AG09309 (cell line): ENCODE data around the gene COL13A1.

Experiments used
- DNase-seq: peaks from one replicate; pipeline ENCODE4 v3.0.0-alpha.2; 2010; ENCODE audit warnings: low read depth
- H3K4me3 ChIP-seq: 2 replicates; pipeline ENCODE4 v1.5.1; 2011; ENCODE audit warnings: mild to moderate bottlenecking, low read depth, low read length, moderate library complexity; ENCODE audit not compliant: control insufficient read depth
- TF ChIP-seq, protein P1 (sequence below): IDR thresholded peaks from 2 replicates; pipeline ENCODE4 v1.5.1; 2011; ENCODE audit warnings: mild to moderate bottlenecking, low read depth, low read length, inconsistent platforms; ENCODE audit not compliant: insufficient read depth, control insufficient read depth; ENCODE audit errors: missing control alignments

The COL13A1 gene

DNA sequence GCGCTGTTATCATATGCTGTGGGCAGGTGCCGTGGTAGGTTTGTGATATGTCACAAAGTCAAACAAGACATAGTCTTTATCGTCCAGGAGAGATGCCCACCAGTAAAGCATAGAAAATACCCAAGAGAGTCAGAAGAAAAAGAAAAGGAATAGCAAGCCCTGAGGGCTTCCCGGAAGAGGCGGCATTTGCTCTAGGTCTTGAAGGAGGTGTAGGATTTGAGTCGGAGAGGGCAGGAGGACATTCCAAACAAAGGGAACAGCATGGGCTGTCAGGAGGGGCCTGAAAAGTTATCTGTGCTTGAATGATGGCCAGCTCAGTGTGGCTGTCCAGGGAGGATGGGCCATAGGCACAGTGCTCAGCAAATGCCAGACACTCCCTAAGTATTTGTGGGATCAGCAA lies 42.2 kb downstream of the COL13A1 start:
- DNase-seq: no peak
- TF ChIP-seq, protein P1, sequence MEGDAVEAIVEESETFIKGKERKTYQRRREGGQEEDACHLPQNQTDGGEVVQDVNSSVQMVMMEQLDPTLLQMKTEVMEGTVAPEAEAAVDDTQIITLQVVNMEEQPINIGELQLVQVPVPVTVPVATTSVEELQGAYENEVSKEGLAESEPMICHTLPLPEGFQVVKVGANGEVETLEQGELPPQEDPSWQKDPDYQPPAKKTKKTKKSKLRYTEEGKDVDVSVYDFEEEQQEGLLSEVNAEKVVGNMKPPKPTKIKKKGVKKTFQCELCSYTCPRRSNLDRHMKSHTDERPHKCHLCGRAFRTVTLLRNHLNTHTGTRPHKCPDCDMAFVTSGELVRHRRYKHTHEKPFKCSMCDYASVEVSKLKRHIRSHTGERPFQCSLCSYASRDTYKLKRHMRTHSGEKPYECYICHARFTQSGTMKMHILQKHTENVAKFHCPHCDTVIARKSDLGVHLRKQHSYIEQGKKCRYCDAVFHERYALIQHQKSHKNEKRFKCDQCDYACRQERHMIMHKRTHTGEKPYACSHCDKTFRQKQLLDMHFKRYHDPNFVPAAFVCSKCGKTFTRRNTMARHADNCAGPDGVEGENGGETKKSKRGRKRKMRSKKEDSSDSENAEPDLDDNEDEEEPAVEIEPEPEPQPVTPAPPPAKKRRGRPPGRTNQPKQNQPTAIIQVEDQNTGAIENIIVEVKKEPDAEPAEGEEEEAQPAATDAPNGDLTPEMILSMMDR: no peak
- no peak overlapping the region for H3K4me3 ChIP-seq

DNA sequence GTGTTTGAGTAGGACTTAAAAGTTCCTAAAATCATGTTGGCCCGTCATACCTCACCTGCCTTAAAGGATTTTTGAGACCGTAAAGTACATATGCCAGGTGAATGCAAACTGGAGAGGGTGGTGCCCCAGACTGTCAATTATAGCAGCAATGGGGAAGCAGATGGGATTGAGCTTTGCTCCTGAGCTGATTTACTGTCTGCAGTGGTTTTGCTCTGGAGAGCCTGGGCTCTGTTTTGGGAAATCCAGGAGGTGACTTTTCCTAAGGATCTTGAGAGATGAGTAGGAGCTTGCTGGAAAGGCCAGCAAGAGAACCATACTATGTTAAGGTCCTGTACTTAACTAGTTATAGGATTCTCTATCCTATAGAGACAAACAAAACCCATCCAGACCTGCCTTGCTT lies 43.0 kb downstream of the COL13A1 start:
- TF ChIP-seq, protein P1: no peak
- H3K4me3 ChIP-seq: no peak overlapping the region
- no peak for DNase-seq

DNA sequence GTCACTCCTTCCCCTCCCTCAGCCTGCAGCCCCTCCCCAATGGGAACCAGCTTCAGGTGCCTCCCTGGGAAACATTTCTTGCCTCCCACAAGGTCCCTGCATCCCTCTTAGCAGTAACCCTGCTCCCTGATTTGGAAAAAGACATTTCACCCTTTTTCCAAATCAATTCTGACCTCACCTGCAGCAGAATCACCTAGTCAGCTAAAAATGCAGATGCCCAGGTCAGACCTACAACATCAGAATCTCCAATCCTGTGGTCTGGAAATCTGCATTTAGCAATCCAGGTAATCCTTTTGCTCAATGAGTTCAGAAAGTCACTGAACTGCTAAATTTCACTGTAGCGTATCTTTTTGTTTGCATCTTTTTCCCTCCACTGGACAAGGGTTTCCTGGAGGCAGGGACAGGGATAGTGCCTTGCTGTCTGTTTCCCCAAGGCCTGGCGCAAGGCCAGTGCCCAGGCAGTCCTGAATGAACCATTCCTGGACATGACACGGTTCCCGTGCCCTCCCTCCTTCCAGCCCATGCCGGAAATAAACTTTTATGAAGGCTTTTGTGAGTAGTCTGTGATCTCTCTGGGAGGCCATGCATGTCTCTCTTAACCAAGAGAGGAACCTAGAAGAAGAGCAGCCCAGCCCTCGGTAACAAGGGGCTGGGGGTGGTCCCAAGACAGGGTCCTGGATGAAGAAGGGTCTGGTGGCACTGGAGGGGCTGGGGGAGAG lies 44.0 kb downstream of the COL13A1 start:
- TF ChIP-seq, protein P1: no peak
- no peak overlapping the region for H3K4me3 ChIP-seq
- no peak for DNase-seq

DNA sequence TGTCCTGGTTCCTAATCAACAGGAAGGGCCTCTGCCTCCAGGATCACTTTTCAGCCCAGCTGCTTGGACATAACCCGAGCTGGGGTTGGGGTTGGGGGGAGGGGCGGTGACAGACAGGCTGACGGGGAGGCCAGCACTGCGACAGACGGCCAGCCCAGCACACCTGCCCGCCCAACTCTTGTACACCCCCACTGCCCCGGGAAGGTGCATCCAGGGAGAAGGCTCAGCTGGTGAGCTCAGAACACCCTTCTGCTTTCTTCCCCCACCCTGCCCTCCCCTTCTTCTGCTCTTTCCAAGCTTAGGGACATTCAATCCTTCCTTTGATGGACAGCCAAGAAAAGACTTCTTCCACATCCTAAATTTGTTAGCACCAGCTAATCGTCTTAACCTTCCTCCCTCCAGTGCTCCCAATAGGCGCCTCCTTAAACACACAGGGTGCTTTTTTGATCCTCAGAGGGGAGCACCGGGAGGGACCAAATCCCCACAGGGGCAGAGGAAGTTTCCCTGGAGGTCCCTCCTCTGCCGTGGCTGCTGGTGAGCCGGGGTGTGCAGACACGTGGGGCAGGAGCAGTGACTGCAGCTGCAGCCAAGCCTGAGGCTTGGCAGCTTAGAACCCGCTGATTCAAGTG lies 44.7 kb downstream of the COL13A1 start:
- TF ChIP-seq, protein P1: no peak
- no peak for DNase-seq
- no peak overlapping the region for H3K4me3 ChIP-seq

DNA sequence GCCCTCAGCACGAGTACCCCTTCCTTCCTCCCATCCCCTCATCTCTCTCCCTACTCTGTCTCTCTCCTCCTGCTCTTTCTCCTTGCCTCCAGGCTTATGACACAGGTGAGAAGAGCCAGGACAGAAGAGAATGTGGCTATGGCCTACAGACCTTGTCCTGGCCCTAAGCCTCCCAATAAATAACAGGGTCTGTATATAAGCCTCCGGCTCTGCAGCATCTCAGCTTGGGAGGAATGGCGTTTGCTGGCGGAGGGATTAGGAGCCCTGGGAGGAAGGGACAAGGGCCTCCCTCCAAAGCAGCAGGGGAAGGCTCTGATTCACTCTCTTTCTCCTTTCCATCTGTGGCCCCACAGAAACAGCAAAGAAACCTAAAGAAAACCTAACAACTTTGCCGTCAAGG lies 45.8 kb downstream of the COL13A1 start:
- TF ChIP-seq, protein P1: no peak
- no peak overlapping the region for H3K4me3 ChIP-seq
- DNase-seq: no peak

DNA sequence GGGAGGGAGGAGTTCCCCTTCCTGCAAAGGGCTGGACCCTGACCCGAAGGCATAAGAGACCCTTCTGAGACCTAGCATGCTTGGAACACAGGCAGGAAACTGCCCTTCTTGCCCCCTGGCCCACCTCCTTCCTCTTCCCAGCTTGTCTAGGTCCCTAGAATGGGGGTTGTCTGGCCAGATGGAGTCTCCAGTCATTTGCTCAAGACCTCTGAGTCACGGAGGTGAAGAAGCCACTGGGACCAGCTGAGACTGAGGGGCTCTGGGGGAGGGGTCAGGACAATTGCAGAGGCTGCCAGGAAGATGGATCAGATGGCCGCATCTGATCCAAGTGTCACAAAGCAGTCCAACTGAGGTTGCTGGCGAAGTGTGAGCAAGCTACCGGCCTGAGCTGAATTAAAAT lies 46.2 kb downstream of the COL13A1 start:
- TF ChIP-seq, protein P1: no peak
- no peak for DNase-seq
- H3K4me3 ChIP-seq: no peak overlapping the region
